Measurements from ENCODE around the gene PTCD1.

Gene PTCD1

GRCh38 chr7:99372275-99373090, 66.1 kb downstream of the PTCD1 start:
- FAIRE-seq (no peak), DNase-seq (ENCODE audit: insufficient read length, low spot score) (no peak)

- DNase-seq (ENCODE audit: insufficient read length, low spot score) (no peak), FAIRE-seq (no peak)
Measured at GRCh38 chr7:99371376-99371920, 67.2 kb downstream of the PTCD1 start.

- DNase-seq (ENCODE audit: insufficient read length, low spot score) (no peak), FAIRE-seq (no peak)
Measured at GRCh38 chr7:99369767-99370391, 68.7 kb downstream of the PTCD1 start.

GRCh38 chr7:99368750-99369389, 69.7 kb downstream of the PTCD1 start:
- DNase-seq (ENCODE audit: insufficient read length, low spot score) = no peak
- FAIRE-seq = no peak
